ENCODE data around the gene KCTD13.

KCTD13 gene

DNA sequence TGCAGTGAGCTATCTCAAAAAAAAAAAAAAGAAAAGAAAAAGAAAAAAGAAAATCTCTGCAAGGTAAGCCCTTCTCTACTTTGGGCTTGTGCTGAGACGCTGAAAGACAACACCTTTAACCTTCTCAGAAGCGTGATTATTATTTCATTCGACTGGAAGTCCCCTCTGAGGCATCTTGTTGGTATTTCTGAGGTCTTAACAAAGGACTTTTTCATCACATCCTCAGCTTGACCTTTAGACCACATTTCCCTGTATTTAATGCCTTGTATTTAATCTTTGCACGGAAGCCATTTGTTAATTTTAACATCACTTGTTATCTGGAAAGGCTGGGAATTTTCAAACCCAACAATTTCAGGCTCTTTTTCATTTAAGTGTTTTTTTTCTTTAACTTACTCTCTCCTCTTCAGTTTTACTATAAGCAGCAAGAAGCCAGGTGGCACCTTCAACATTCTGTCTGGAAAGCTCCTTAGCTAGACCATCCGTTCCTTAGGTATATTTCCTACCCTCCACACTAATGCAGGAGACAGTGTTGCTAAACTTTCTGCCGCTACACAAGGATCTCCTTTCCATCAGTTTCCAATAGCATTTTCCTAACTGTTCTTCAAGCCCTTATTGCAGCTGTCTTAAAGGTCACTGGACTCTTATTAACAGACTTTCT, 10.3 kb downstream of the KCTD13 start:
- Histone ChIP-seq H3K4me3 (ENCODE audit: insufficient read depth, low read length, poor library complexity, severe bottlenecking) (no peak overlapping the region), H2AFZ (ENCODE audit: low read depth, low read length, severe bottlenecking) (no peak overlapping the region), H3F3A (ENCODE audit: insufficient read depth) (no peaks in the 10 kb centered on the region), H3K79me2 (ENCODE audit: insufficient read depth, low read length) (no peaks in the 10 kb centered on the region), H3K9me2 (replicated peaks; ENCODE audit: insufficient read depth, low read length) (no peaks in the 10 kb centered on the region), H3K27me3 (ENCODE audit: low read length) (no peaks in the 10 kb centered on the region), H3K9me3 (ENCODE audit: insufficient read depth, low read length) (no peaks in the 10 kb centered on the region), H3K4me2 (ENCODE audit: low read depth, low read length, poor library complexity, severe bottlenecking) (no peak overlapping the region), H4K20me1 (ENCODE audit: low read depth, low read length) (no peaks in the 10 kb centered on the region), H3K9ac (ENCODE audit: low read length) (no peak overlapping the region), H3K27ac (ENCODE audit: low read depth, low read length) (no peak overlapping the region), H3K36me3 (ENCODE audit: low read length) (peaks cover 8% of the 10 kb centered on the region; the same call in 1 of the 2 replicates)
- TF ChIP-seq, protein P1, sequence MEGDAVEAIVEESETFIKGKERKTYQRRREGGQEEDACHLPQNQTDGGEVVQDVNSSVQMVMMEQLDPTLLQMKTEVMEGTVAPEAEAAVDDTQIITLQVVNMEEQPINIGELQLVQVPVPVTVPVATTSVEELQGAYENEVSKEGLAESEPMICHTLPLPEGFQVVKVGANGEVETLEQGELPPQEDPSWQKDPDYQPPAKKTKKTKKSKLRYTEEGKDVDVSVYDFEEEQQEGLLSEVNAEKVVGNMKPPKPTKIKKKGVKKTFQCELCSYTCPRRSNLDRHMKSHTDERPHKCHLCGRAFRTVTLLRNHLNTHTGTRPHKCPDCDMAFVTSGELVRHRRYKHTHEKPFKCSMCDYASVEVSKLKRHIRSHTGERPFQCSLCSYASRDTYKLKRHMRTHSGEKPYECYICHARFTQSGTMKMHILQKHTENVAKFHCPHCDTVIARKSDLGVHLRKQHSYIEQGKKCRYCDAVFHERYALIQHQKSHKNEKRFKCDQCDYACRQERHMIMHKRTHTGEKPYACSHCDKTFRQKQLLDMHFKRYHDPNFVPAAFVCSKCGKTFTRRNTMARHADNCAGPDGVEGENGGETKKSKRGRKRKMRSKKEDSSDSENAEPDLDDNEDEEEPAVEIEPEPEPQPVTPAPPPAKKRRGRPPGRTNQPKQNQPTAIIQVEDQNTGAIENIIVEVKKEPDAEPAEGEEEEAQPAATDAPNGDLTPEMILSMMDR (IDR thresholded peaks at IDR 0.05; ENCODE audit: insufficient read depth, low read length, poor library complexity, severe bottlenecking) = no peak
- no peak for TF ChIP-seq EZH2phosphoT487 (conservative IDR thresholded peaks at IDR 0.05; ENCODE audit: low read length)

DNA sequence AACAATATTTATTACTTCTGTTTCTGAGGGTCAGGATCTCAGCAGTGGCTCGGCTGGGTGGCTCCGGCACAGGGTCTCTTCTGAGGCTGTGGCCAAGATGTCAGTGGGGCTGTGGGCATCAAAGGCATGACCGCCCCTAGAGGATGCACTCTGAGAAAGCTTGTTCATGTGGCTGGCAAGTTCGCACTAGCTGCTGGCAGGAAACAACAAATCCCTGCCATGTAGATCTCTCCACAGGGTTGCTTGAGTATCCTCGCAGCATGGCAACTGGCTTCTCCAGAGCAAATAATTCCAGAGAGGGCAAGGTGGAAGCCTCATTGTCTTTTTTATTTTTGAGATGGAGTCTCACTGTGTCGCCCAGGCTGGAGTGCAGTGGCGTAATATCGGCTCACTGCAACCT, 12.5 kb downstream of the KCTD13 start:
- no peak overlapping the region for H3K9ac ChIP-seq (ENCODE audit: low read length)
- H3K4me2 ChIP-seq (ENCODE audit: low read depth, low read length, poor library complexity, severe bottlenecking) = no peak overlapping the region
- H3K36me3 ChIP-seq (ENCODE audit: low read length) = no peaks in the 10 kb centered on the region
- H3K79me2 ChIP-seq (ENCODE audit: insufficient read depth, low read length) = no peaks in the 10 kb centered on the region
- H2AFZ ChIP-seq (ENCODE audit: low read depth, low read length, severe bottlenecking) = no peak overlapping the region
- H3F3A ChIP-seq (ENCODE audit: insufficient read depth) = no peaks in the 10 kb centered on the region
- no peak for TF ChIP-seq EZH2phosphoT487 (conservative IDR thresholded peaks at IDR 0.05; ENCODE audit: low read length)
- TF ChIP-seq, protein P1 (IDR thresholded peaks at IDR 0.05; ENCODE audit: insufficient read depth, low read length, poor library complexity, severe bottlenecking) = no peak
- no peaks in the 10 kb centered on the region for H3K9me2 ChIP-seq (replicated peaks; ENCODE audit: insufficient read depth, low read length)
- no peaks in the 10 kb centered on the region for H3K9me3 ChIP-seq (ENCODE audit: insufficient read depth, low read length)
- no peak overlapping the region for H3K4me3 ChIP-seq (ENCODE audit: insufficient read depth, low read length, poor library complexity, severe bottlenecking)
- no peaks in the 10 kb centered on the region for H3K27me3 ChIP-seq (ENCODE audit: low read length)
- H3K27ac ChIP-seq (ENCODE audit: low read depth, low read length) = no peak overlapping the region
- H4K20me1 ChIP-seq (ENCODE audit: low read depth, low read length) = no peaks in the 10 kb centered on the region

DNA sequence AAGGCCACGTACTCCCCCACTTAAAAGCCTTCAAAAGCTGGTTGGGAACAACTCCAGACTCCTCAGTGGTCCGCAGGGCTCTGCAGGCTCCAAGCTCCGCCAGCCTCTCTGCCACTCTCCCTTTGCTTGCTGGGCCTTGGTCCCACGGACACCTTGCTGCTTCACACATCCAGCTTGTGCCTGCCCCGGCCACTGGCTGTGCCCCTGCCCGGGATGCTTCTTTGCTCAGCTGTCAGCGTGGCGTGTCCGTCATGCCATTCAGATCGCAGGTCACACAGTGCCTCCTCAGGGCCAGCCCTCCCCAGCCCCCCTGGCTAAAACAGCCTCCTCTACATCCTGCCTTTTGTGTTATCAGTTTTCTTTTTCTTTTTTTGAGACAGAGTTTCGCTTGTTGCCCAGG, 13.9 kb downstream of the KCTD13 start:
- no peaks in the 10 kb centered on the region for H3K79me2 ChIP-seq (ENCODE audit: insufficient read depth, low read length)
- H3K9ac ChIP-seq (ENCODE audit: low read length) = no peak overlapping the region
- no peak for TF ChIP-seq EZH2phosphoT487 (conservative IDR thresholded peaks at IDR 0.05; ENCODE audit: low read length)
- TF ChIP-seq, protein P1 (IDR thresholded peaks at IDR 0.05; ENCODE audit: insufficient read depth, low read length, poor library complexity, severe bottlenecking) = no peak
- H3K9me3 ChIP-seq (ENCODE audit: insufficient read depth, low read length) = no peaks in the 10 kb centered on the region
- H3K4me2 ChIP-seq (ENCODE audit: low read depth, low read length, poor library complexity, severe bottlenecking) = no peak overlapping the region
- no peak overlapping the region for H3K4me3 ChIP-seq (ENCODE audit: insufficient read depth, low read length, poor library complexity, severe bottlenecking)
- no peak overlapping the region for H3K27ac ChIP-seq (ENCODE audit: low read depth, low read length)
- H2AFZ ChIP-seq (ENCODE audit: low read depth, low read length, severe bottlenecking) = no peak overlapping the region
- no peaks in the 10 kb centered on the region for H4K20me1 ChIP-seq (ENCODE audit: low read depth, low read length)
- H3F3A ChIP-seq (ENCODE audit: insufficient read depth) = no peaks in the 10 kb centered on the region
- H3K36me3 ChIP-seq (ENCODE audit: low read length) = no peaks in the 10 kb centered on the region
- no peaks in the 10 kb centered on the region for H3K27me3 ChIP-seq (ENCODE audit: low read length)
- H3K9me2 ChIP-seq (replicated peaks; ENCODE audit: insufficient read depth, low read length) = no peaks in the 10 kb centered on the region

All from SU-DHL-6 (cell line).